GM12875 (cell line): ENCODE data around the gene PTPRK.

Experiments used
- H3K4me3 ChIP-seq: one replicate; pipeline ENCODE4 v1.5.1; 2011; ENCODE audit warnings: low read depth, low read length, control low read depth
- TF ChIP-seq, protein P1 (sequence below): IDR thresholded peaks from 2 replicates; pipeline ENCODE4 v1.5.1; 2011; ENCODE audit warnings: low read depth, mild to moderate bottlenecking, control low read depth, inconsistent platforms, low read length, moderate library complexity, borderline replicate concordance; ENCODE audit not compliant: insufficient read depth

PTPRK gene

DNA sequence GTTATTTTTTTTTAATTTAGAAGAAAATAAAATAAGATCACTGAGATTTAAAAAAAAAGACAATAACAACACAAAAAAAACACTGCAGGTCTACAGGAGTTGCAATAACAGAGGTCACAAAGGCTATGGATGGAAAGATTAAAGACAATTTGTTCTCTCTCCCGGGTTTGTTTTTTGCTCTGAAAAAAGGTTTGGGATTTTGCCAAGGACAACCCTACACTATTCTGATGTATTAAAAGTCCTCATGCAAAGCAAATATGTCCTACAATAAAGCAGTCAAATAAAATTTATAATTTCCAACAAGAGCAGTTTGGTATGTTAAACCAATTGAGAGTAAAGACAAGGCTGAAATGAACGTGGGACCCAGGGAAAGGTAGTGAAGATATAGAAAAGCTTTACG, 55.6 kb downstream of the PTPRK start:
- no peak overlapping the region for H3K4me3 ChIP-seq
- TF ChIP-seq, protein P1, sequence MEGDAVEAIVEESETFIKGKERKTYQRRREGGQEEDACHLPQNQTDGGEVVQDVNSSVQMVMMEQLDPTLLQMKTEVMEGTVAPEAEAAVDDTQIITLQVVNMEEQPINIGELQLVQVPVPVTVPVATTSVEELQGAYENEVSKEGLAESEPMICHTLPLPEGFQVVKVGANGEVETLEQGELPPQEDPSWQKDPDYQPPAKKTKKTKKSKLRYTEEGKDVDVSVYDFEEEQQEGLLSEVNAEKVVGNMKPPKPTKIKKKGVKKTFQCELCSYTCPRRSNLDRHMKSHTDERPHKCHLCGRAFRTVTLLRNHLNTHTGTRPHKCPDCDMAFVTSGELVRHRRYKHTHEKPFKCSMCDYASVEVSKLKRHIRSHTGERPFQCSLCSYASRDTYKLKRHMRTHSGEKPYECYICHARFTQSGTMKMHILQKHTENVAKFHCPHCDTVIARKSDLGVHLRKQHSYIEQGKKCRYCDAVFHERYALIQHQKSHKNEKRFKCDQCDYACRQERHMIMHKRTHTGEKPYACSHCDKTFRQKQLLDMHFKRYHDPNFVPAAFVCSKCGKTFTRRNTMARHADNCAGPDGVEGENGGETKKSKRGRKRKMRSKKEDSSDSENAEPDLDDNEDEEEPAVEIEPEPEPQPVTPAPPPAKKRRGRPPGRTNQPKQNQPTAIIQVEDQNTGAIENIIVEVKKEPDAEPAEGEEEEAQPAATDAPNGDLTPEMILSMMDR = no peak

- no peak overlapping the region for H3K4me3 ChIP-seq
- TF ChIP-seq, protein P1 = no peak
These were observed 56.5 kb downstream of the PTPRK start for GRCh38 chr6:128463942-128464341.

- TF ChIP-seq, protein P1 = no peak
- no peak overlapping the region for H3K4me3 ChIP-seq
These were observed 58.9 kb downstream of the PTPRK start for GRCh38 chr6:128461501-128461900.

GRCh38 chr6:128456510-128457230, 63.7 kb downstream of the PTPRK start:
- TF ChIP-seq, protein P1 = no peak
- H3K4me3 ChIP-seq = no peak overlapping the region

GRCh38 chr6:128455959-128456358, 64.4 kb downstream of the PTPRK start:
- TF ChIP-seq, protein P1 = no peak
- H3K4me3 ChIP-seq = no peak overlapping the region

- TF ChIP-seq, protein P1 = no peak
- H3K4me3 ChIP-seq = no peak overlapping the region
These were observed 67.7 kb downstream of the PTPRK start for GRCh38 chr6:128452713-128453112.

GRCh38 chr6:128446497-128446896, 73.9 kb downstream of the PTPRK start:
- TF ChIP-seq, protein P1 = no peak
- no peak overlapping the region for H3K4me3 ChIP-seq
